Large intestine (tissue), 3 donors: ENCODE measurements around the gene HNF1A. TPM values are rescaled to one million over a fixed set of nuclear protein-coding genes. Genes with fewer than 3 reads are reported as not detected.
A peak's percentile ranks its signal among the peaks of the same experiment; 100 is the strongest.

ENCODE experiments used
- DNase-seq, 2 donors: peaks; one replicate each; pipeline versions ENCODE4 v3.0.0 to v3.0.0-alpha.2; 2013
- H3K27ac ChIP-seq: one replicate; pipeline ENCODE4 v1.5.1; 2013; ENCODE audit warnings: low read length
- H3K27me3 ChIP-seq: 2 replicates; pipeline ENCODE4 v1.6.1; 2013; ENCODE audit warnings: low read length; ENCODE audit not compliant: control insufficient read depth, insufficient read depth
- H3K36me3 ChIP-seq: 2 replicates; pipeline ENCODE4 v1.6.1; 2013; ENCODE audit warnings: low read length; ENCODE audit not compliant: control insufficient read depth, insufficient read depth
- H3K4me1 ChIP-seq: one replicate; pipeline ENCODE4 v1.6.1; 2013; ENCODE audit warnings: low read length; ENCODE audit not compliant: control insufficient read depth, insufficient read depth
- H3K4me3 ChIP-seq: one replicate; pipeline ENCODE4 v1.5.1; 2013; ENCODE audit warnings: low read length
- H3K9me3 ChIP-seq: one replicate; pipeline ENCODE4 v1.6.1; 2013; ENCODE audit warnings: mild to moderate bottlenecking, low read depth, low read length, moderate library complexity; ENCODE audit not compliant: control insufficient read depth
- WGBS: methylation state at CpG from one replicate; pipeline ENCODE4 v1.1.5; 2013; ENCODE audit warnings: low lambda C conversion rate; ENCODE audit not compliant: insufficient coverage; 5-methylcytosine and 5-hydroxymethylcytosine counted together
- polyA plus RNA-seq: library from polyadenylated mRNA; unstranded; fragments of 120-200 nt; gene quantifications from one replicate; pipeline ENCODE4 v1.2.1, GENCODE V29; 2013

Gene HNF1A
- polyA plus RNA-seq, 1 donor: 55.5 TPM

DNA sequence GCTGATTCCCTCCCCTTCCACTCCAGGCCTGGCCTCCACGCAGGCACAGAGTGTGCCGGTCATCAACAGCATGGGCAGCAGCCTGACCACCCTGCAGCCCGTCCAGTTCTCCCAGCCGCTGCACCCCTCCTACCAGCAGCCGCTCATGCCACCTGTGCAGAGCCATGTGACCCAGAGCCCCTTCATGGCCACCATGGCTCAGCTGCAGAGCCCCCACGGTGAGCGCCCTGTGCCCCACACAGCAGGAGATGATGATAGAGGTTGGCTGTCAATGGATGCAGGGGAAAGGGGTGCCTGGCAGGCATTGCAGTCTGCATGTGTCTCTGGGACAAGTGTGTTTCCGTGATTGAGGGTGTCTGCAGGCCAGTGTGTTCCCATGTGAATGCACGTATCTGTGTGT lies 19.1 kb downstream of the HNF1A start:
- Histone ChIP-seq H3K9me3 (no peaks in the 10 kb centered on the region), H3K27me3 (no peaks in the 10 kb centered on the region), H3K4me1 (peaks cover 5% of the 10 kb centered on the region), H3K36me3 (peaks cover 94% of the 10 kb centered on the region), H3K27ac (no peak overlapping the region), H3K4me3 (no peak overlapping the region)
- no peak for DNase-seq
- WGBS: no CpG with 5 or more reads among the region's 9 CpGs

DNA sequence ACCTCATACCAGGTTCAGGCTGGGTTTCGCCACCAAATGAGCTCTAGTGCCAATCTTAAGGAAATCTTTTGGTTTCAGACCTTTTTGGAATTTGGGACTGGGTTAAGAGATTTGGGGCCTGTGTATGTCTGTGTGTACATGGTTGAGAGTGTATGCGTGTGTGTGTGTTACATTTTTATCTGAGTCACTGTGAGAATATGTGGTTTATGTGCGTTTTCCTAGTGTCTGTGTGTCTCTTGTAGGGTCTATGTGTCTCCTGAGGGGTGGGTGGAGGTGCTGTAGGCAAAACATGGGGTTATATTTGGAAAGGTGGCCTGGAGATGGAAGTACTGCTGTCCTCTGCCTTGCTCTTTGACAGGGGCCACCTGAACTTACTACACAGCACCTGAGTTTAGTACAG lies 20.1 kb downstream of the HNF1A start:
- no CpG with 5 or more reads among the region's 3 CpGs for WGBS
- Histone ChIP-seq H3K27ac (no peak overlapping the region), H3K4me1 (peaks cover 6% of the 10 kb centered on the region), H3K36me3 (peaks cover 92% of the 10 kb centered on the region), H3K27me3 (no peaks in the 10 kb centered on the region), H3K9me3 (no peaks in the 10 kb centered on the region), H3K4me3 (no peak overlapping the region)
- DNase-seq: no peak

DNA sequence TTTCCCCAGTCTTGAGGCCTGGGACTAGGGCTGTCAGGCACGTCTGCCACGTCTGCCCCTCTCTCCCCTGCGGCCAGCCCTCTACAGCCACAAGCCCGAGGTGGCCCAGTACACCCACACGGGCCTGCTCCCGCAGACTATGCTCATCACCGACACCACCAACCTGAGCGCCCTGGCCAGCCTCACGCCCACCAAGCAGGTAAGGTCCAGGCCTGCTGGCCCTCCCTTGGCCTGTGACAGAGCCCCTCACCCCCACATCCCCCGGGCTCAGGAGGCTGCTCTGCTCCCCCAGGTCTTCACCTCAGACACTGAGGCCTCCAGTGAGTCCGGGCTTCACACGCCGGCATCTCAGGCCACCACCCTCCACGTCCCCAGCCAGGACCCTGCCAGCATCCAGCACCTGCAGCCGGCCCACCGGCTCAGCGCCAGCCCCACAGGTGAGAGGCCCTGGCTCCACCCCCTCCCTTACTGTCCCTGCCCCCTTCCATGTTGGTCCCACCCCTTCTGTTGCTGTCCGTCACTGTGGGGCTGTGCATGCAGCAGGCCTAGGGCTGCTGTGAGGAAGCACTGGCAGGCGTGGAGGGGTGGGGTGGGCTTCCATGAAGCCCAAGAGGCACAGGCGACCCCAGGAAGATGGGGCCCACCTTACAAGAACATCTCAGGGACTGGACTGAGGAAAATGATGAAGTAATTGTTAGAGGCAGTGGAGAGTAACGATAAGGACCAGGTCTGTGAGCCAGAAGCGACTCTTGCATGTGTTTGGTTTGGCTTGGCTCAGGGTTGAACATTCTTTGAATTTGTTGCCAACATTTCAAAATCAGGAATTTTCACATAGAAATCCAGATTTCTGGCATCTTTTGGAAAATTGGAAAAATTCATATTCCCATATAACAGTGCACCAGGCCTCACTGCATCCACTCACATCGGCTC lies 21.1 kb downstream of the HNF1A start:
- Histone ChIP-seq H3K9me3 (no peaks in the 10 kb centered on the region), H3K4me1 (peaks cover 8% of the 10 kb centered on the region), H3K27ac (no peak overlapping the region), H3K4me3 (no peak overlapping the region), H3K27me3 (no peaks in the 10 kb centered on the region), H3K36me3 (peaks cover 92% of the 10 kb centered on the region)
- WGBS: 80% methylated on average over 1 of the region's 23 CpGs
- no peak for DNase-seq

DNA sequence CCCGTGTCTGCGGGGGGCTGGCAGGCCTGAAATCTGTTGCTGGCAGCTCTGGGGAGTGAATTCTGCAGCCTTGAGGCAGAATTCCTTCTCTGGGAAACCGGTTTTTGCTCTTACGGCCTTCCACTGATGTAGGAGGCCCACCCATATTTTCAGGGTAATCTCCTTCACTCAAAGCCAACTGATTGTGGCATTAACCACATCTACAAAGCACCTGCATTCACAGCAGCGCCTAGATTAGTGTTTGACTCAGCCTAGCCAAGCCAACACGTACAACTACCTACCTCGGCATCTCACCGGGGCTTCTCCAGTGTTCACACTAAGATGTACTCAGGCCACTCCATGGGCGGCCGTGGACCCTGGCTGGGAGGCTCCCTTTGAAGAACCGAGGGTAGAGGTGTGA lies 22.2 kb downstream of the HNF1A start:
- Histone ChIP-seq H3K9me3 (no peaks in the 10 kb centered on the region), H3K36me3 (peaks cover 90% of the 10 kb centered on the region), H3K27ac (no peak overlapping the region), H3K4me3 (no peak overlapping the region), H3K27me3 (no peaks in the 10 kb centered on the region), H3K4me1 (peaks cover 13% of the 10 kb centered on the region)
- WGBS: no CpG with 5 or more reads among the region's 11 CpGs
- DNase-seq: no peak

DNA sequence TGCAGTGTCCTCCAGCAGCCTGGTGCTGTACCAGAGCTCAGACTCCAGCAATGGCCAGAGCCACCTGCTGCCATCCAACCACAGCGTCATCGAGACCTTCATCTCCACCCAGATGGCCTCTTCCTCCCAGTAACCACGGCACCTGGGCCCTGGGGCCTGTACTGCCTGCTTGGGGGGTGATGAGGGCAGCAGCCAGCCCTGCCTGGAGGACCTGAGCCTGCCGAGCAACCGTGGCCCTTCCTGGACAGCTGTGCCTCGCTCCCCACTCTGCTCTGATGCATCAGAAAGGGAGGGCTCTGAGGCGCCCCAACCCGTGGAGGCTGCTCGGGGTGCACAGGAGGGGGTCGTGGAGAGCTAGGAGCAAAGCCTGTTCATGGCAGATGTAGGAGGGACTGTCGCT lies 22.7 kb downstream of the HNF1A start:
- H3K27me3 ChIP-seq: no peaks in the 10 kb centered on the region
- no peak for DNase-seq
- no CpG with 5 or more reads among the region's 11 CpGs for WGBS
- no peak overlapping the region for H3K4me3 ChIP-seq
- no peaks in the 10 kb centered on the region for H3K9me3 ChIP-seq
- H3K4me1 ChIP-seq: peaks cover 13% of the 10 kb centered on the region
- H3K36me3 ChIP-seq: peaks cover 86% of the 10 kb centered on the region
- H3K27ac ChIP-seq: no peak overlapping the region

DNA sequence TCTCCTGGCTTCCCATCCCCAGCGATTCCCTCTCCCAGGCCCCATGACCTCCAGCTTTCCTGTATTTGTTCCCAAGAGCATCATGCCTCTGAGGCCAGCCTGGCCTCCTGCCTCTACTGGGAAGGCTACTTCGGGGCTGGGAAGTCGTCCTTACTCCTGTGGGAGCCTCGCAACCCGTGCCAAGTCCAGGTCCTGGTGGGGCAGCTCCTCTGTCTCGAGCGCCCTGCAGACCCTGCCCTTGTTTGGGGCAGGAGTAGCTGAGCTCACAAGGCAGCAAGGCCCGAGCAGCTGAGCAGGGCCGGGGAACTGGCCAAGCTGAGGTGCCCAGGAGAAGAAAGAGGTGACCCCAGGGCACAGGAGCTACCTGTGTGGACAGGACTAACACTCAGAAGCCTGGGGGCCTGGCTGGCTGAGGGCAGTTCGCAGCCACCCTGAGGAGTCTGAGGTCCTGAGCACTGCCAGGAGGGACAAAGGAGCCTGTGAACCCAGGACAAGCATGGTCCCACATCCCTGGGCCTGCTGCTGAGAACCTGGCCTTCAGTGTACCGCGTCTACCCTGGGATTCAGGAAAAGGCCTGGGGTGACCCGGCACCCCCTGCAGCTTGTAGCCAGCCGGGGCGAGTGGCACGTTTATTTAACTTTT lies 23.6 kb downstream of the HNF1A start:
- DNase-seq: no peak
- Histone ChIP-seq H3K36me3 (peaks cover 77% of the 10 kb centered on the region), H3K27me3 (no peaks in the 10 kb centered on the region), H3K27ac (no peak overlapping the region), H3K4me3 (no peak overlapping the region), H3K4me1 (peaks cover 13% of the 10 kb centered on the region), H3K9me3 (no peaks in the 10 kb centered on the region)
- WGBS: 100% methylated on average over 1 of the region's 16 CpGs

DNA sequence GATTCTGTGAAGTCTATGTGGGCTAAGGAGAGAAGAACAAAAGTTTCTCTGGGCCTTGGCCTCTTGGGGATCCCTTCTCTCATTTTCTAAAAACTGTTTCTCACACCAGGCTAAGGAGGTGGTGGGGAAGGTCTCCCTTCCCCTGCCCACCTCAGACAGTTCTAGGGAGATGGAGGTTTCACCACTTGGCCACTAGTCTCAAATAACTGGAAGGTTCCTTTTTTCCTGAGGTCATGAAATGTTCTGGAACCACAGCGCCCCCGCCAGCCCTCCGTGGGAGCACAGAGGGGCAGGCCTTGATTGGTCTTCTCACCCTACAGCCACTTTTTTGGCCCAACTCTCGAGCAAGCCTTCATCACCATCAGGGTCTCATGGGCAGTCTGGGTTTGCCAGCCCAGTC lies 25.3 kb downstream of the HNF1A start:
- Histone ChIP-seq H3K27me3 (no peaks in the 10 kb centered on the region), H3K9me3 (no peaks in the 10 kb centered on the region), H3K27ac (no peak overlapping the region), H3K4me3 (no peak overlapping the region), H3K36me3 (peaks cover 71% of the 10 kb centered on the region), H3K4me1 (peaks cover 13% of the 10 kb centered on the region)
- WGBS: no CpG with 5 or more reads among the region's 4 CpGs
- peak in 1 of 2 donors; percentile 49 for DNase-seq

DNA sequence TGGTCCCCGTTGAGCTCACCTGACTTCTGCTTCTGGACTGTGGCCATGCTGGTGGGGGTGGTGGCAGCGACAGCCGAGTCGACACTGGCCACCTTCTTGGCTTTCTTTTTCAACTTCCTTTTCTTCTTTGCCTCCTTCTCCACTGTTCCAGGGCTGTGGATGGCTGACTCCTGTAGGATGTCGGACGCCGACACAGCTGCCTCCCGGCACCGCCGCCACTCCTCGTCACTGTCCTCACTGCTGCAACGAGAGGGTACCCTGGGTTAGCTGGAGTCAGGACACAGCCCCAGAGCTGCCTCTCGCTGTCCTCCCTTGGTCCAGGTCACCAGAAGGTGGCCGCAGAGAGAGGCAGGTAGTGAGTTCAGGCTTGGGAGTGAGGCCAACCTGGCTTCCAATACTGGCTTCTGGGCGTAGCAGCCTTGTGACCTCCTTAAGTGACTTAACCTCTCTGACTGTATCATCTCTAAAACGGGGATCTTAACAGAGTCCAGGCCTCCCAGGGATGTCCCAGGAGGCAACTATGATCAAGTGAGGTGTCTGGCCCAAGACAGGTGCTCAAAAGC lies 26.0 kb downstream of the HNF1A start:
- 100% methylated on average over 3 of the region's 16 CpGs for WGBS
- Histone ChIP-seq H3K9me3 (no peaks in the 10 kb centered on the region), H3K36me3 (peaks cover 71% of the 10 kb centered on the region), H3K27me3 (no peaks in the 10 kb centered on the region), H3K4me3 (no peak overlapping the region), H3K4me1 (peaks cover 13% of the 10 kb centered on the region), H3K27ac (no peak overlapping the region)
- no peak for DNase-seq

DNA sequence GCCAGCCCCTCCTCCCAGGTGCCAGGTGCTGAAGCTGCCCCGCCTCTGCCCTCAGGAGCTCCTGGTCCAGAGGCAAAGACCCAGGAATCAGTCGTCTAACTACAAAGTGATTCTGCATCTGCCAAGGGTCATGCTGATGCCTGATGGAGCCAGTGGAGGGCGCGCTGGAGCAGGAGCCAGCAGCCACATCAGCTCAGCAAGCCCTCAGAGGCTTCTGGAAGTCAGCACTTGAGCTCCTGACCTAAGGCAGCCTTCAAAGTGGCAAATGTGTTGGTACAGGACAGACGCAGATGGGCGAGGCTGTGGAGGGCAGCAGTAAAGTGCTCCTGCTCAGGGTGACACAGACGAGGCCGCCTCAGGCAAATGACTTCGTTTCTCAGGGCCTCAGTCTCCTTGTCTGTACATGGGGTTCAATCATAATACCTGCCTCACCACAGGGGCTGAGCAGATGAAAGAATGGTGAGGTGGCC lies 27.0 kb downstream of the HNF1A start:
- peak; percentile 57 to 71 for DNase-seq
- Histone ChIP-seq H3K4me1 (peaks cover 16% of the 10 kb centered on the region), H3K27me3 (no peaks in the 10 kb centered on the region), H3K9me3 (no peaks in the 10 kb centered on the region), H3K36me3 (peaks cover 68% of the 10 kb centered on the region), H3K4me3 (no peak overlapping the region), H3K27ac (no peak overlapping the region)
- no CpG with 5 or more reads among the region's 9 CpGs for WGBS

DNA sequence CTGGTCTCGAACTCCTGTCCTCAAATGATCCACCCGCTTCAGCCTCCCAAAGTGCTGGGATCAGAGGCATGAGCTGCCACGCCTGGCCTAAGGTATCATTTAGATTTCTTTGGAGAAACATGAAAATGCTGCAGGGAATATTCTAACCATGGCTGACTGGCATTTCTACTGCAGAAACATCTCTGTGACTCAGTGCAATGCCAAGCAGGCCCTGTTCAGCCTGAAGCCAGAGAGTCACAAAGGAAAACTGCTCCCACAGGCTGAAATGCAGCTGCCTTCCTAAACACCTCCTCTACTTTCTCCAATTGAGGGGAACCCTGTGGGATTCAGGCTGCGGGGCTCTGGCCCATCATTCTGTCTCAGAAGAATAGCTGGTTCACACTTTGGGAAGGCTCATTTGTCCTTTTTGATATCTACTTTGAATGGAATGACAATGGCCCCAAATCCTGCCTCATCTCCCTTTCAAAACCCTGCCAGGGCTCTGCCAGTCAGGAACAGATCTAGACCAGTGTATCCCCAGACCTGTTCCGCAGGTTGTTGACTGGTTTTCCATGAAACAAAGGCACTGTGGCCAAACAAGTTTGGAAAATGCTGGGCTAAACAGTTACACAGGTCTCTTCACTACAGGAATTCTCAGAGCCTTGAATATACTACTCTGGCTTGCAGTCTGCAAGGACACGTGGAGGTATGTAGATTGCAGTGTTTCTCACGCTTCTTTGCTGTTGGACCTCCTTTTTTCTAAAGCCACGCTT lies 30.2 kb downstream of the HNF1A start:
- H3K27me3 ChIP-seq: no peaks in the 10 kb centered on the region
- peaks cover 52% of the 10 kb centered on the region for H3K36me3 ChIP-seq
- DNase-seq: no peak
- 100% methylated on average over 1 of the region's 8 CpGs for WGBS
- no peaks in the 10 kb centered on the region for H3K9me3 ChIP-seq
- H3K27ac ChIP-seq: no peak overlapping the region
- no peak overlapping the region for H3K4me3 ChIP-seq
- peaks cover 9% of the 10 kb centered on the region for H3K4me1 ChIP-seq
